Trophoblast cell (in vitro differentiated cells and primary cell): ENCODE data around the gene MPLKIP.
"Not testable (repeated sequence)": the region's sequence is repeated elsewhere in the genome, so short reads cannot be mapped to it uniquely, and the experiment has no call there.

ENCODE experiments used
- DNase-seq, 2 donors: peaks; one replicate each; pipeline ENCODE4 v3.0.0-alpha.2; 2016
- H2AFZ ChIP-seq: 2 replicates; pipeline ENCODE4 v1.6.1; 2013; ENCODE audit warnings: low read length, moderate library complexity, mild to moderate bottlenecking; ENCODE audit not compliant: insufficient read depth, poor library complexity
- H2AK5ac ChIP-seq: 2 replicates; pipeline ENCODE4 v1.6.1; 2013; ENCODE audit warnings: mild to moderate bottlenecking, low read length
- H2BK120ac ChIP-seq: 2 replicates; pipeline ENCODE4 v1.6.1; 2013; ENCODE audit warnings: low read length, mild to moderate bottlenecking, moderate library complexity; ENCODE audit not compliant: insufficient read depth, poor library complexity
- H2BK12ac ChIP-seq: 2 replicates; pipeline ENCODE4 v1.6.1; 2013; ENCODE audit warnings: mild to moderate bottlenecking, low read length, moderate library complexity
- H2BK5ac ChIP-seq: 2 replicates; pipeline ENCODE4 v1.6.1; 2013; ENCODE audit warnings: low read length, low read depth, moderate library complexity, mild to moderate bottlenecking; ENCODE audit not compliant: poor library complexity
- H3K14ac ChIP-seq: 2 replicates; pipeline ENCODE4 v1.6.1; 2013; ENCODE audit warnings: mild to moderate bottlenecking, low read length
- H3K18ac ChIP-seq: 2 replicates; pipeline ENCODE4 v1.6.1; 2013; ENCODE audit warnings: mild to moderate bottlenecking, low read length
- H3K23ac ChIP-seq: 2 replicates; pipeline ENCODE4 v1.6.1; 2013; ENCODE audit warnings: low read length
- H3K27ac ChIP-seq: 2 replicates; pipeline ENCODE4 v1.5.1; 2013; ENCODE audit warnings: low read depth, mild to moderate bottlenecking, inconsistent platforms, low read length, moderate library complexity
- H3K27me3 ChIP-seq: 2 replicates; pipeline ENCODE4 v1.6.1; 2013; ENCODE audit warnings: inconsistent platforms, mild to moderate bottlenecking, low read length, moderate library complexity; ENCODE audit not compliant: insufficient read depth
- H3K36me3 ChIP-seq, 2 experiments: 1 replicate in 1 of 2; 2 replicates in 1 of 2; pipeline ENCODE4 v1.6.1; 2013; ENCODE audit warnings: low read length in 2 of 2, mild to moderate bottlenecking in 2 of 2, moderate library complexity in 1 of 2; ENCODE audit not compliant: insufficient read depth in 2 of 2, control insufficient read depth in 1 of 2
- H3K4ac ChIP-seq: 2 replicates; pipeline ENCODE4 v1.6.1; 2013; ENCODE audit warnings: low read depth, mild to moderate bottlenecking, low read length, moderate library complexity
- H3K4me1 ChIP-seq, 2 experiments: 1 replicate in 1 of 2; 2 replicates in 1 of 2; pipeline ENCODE4 v1.6.1; 2013; ENCODE audit warnings: low read length in 2 of 2, mild to moderate bottlenecking in 2 of 2, moderate library complexity in 1 of 2; ENCODE audit not compliant: insufficient read depth in 2 of 2, control insufficient read depth in 1 of 2
- H3K4me2 ChIP-seq: 2 replicates; pipeline ENCODE4 v1.6.1; 2013; ENCODE audit warnings: inconsistent platforms, mild to moderate bottlenecking, low read length, moderate library complexity
- H3K4me3 ChIP-seq: 2 replicates; pipeline ENCODE4 v1.5.1; 2013; ENCODE audit warnings: mild to moderate bottlenecking, low read depth, low read length, inconsistent platforms
- H3K79me1 ChIP-seq: one replicate; pipeline ENCODE4 v1.6.1; 2013; ENCODE audit warnings: low read length
- H3K79me2 ChIP-seq: 2 replicates; pipeline ENCODE4 v1.6.1; 2013; ENCODE audit warnings: low read length, mild to moderate bottlenecking; ENCODE audit not compliant: control insufficient read depth, insufficient read depth, poor library complexity
- H3K9ac ChIP-seq: 2 replicates; pipeline ENCODE4 v1.6.1; 2013; ENCODE audit warnings: mild to moderate bottlenecking, low read length
- H3K9me3 ChIP-seq: 2 replicates; pipeline ENCODE4 v1.6.1; 2013; ENCODE audit warnings: low read depth, mild to moderate bottlenecking, control low read depth, inconsistent platforms, low read length; ENCODE audit not compliant: insufficient read depth
- H4K12ac ChIP-seq: 2 replicates; pipeline ENCODE4 v1.6.1; 2013; ENCODE audit warnings: low read depth, mild to moderate bottlenecking, low read length, moderate library complexity
- H4K8ac ChIP-seq: 2 replicates; pipeline ENCODE4 v1.6.1; 2013; ENCODE audit warnings: low read depth, mild to moderate bottlenecking, low read length, moderate library complexity
- H4K91ac ChIP-seq: one replicate; pipeline ENCODE4 v1.6.1; 2013; ENCODE audit warnings: low read depth, mild to moderate bottlenecking, low read length, moderate library complexity
- WGBS: extraction: QIAGEN DNeasy Blood & Tissue Kit; methylation state at CpG from one replicate; pipeline ENCODE4 v1.1.7; 2013; ENCODE audit warnings: missing lambda C conversion rate; ENCODE audit not compliant: insufficient read length, insufficient coverage; ENCODE audit errors: extremely low coverage; 5-methylcytosine and 5-hydroxymethylcytosine counted together

MPLKIP gene

GRCh38 chr7:40120020-40120419 lies 14.4 kb downstream of the MPLKIP start:
- no peak overlapping the region for H3K23ac ChIP-seq
- no peak overlapping the region for H2AFZ ChIP-seq
- H2BK5ac ChIP-seq = no peak overlapping the region
- no peak for DNase-seq
- no peaks in the 10 kb centered on the region for H3K27me3 ChIP-seq
- no peak overlapping the region for H3K27ac ChIP-seq
- H3K14ac ChIP-seq = no peak overlapping the region
- no peaks in the 10 kb centered on the region for H3K79me2 ChIP-seq
- no peaks in the 10 kb centered on the region for H3K36me3 ChIP-seq
- H3K79me1 ChIP-seq = no peaks in the 10 kb centered on the region
- WGBS = no CpG with 5 or more reads among the region's 5 CpGs
- H4K8ac ChIP-seq = no peak overlapping the region
- H3K4ac ChIP-seq = no peak overlapping the region
- H2BK120ac ChIP-seq = no peak overlapping the region
- H3K9ac ChIP-seq = no peak overlapping the region
- no peaks in the 10 kb centered on the region for H3K9me3 ChIP-seq
- peaks cover 0 to 2% of the 10 kb centered on the region in 2 experiments for H3K4me1 ChIP-seq
- H3K4me2 ChIP-seq = no peak overlapping the region
- no peak overlapping the region for H2BK12ac ChIP-seq
- no peak overlapping the region for H4K12ac ChIP-seq
- no peak overlapping the region for H3K18ac ChIP-seq
- no peak overlapping the region for H3K4me3 ChIP-seq
- no peak overlapping the region for H4K91ac ChIP-seq
- H2AK5ac ChIP-seq = no peak overlapping the region

DNA sequence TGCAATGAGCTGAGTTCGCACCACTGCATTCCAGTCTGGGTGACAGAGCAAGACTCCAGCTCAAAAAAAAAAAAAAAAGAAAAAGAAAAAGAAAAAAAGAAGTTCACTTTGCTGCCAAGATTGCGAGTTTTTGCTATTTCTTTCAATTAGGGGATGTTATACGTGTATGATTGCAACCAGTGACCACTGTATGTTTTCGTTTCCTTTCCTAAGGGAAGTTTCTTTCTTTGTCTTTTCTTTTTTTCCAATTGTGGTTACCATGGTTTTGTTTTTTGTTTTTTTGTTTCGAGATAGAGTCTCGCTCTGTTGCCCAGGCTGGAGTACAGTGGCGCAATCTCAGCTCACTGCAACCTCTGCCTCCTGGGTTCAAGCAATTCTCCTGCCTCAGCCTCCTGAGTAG lies 16.2 kb downstream of the MPLKIP start:
- not testable (repeated sequence) for H3K36me3 ChIP-seq, H3K27me3 ChIP-seq, H3K27ac ChIP-seq, H3K9ac ChIP-seq, H3K9me3 ChIP-seq, H4K12ac ChIP-seq, H3K23ac ChIP-seq, H3K79me2 ChIP-seq, H3K4me2 ChIP-seq, H3K79me1 ChIP-seq, H3K4ac ChIP-seq, H2BK120ac ChIP-seq, H2BK12ac ChIP-seq, H2AFZ ChIP-seq, H2BK5ac ChIP-seq, H2AK5ac ChIP-seq, H4K8ac ChIP-seq, H3K4me3 ChIP-seq, H4K91ac ChIP-seq, H3K14ac ChIP-seq, H3K4me1 ChIP-seq, H3K18ac ChIP-seq
- WGBS = no CpG with 5 or more reads among the region's 7 CpGs
- DNase-seq = peak; percentile 23 to 77

GRCh38 chr7:40117199-40117598 lies 17.2 kb downstream of the MPLKIP start:
- not testable (repeated sequence) for H4K12ac ChIP-seq, H3K79me1 ChIP-seq, H3K4me1 ChIP-seq, H3K27ac ChIP-seq, H4K91ac ChIP-seq, H3K27me3 ChIP-seq, H3K14ac ChIP-seq, H2BK120ac ChIP-seq, H2AFZ ChIP-seq, H3K23ac ChIP-seq, H3K18ac ChIP-seq, H3K4ac ChIP-seq, H3K79me2 ChIP-seq, H3K36me3 ChIP-seq, H2AK5ac ChIP-seq, H4K8ac ChIP-seq, H3K9ac ChIP-seq, H3K4me3 ChIP-seq, H2BK5ac ChIP-seq, H3K4me2 ChIP-seq, H3K9me3 ChIP-seq, H2BK12ac ChIP-seq
- DNase-seq = peak; percentile 70 to 87
- no CpG with 5 or more reads among the region's 9 CpGs for WGBS

GRCh38 chr7:40115936-40116335 lies 18.5 kb downstream of the MPLKIP start:
- no peak overlapping the region for H3K4me3 ChIP-seq
- no peak overlapping the region for H3K4ac ChIP-seq

More at GRCh38 chr7:40115936-40116335, 18.5 kb downstream of the MPLKIP start:
- Histone ChIP-seq H3K4me1 (peaks cover 0 to 2% of the 10 kb centered on the region in 2 experiments), H4K12ac (no peak overlapping the region), H3K18ac (no peak overlapping the region), H3K27me3 (no peaks in the 10 kb centered on the region), H3K9me3 (no peaks in the 10 kb centered on the region), H3K27ac (no peak overlapping the region), H4K91ac (no peak overlapping the region), H2BK120ac (no peak overlapping the region), H2AFZ (no peak overlapping the region), H3K4me2 (no peak overlapping the region), H3K36me3 (no peaks in the 10 kb centered on the region), H4K8ac (no peak overlapping the region), H2AK5ac (no peak overlapping the region), H3K9ac (no peak overlapping the region), H3K23ac (no peak overlapping the region), H2BK5ac (no peak overlapping the region), H3K14ac (no peak overlapping the region), H3K79me2 (no peaks in the 10 kb centered on the region), H2BK12ac (no peak overlapping the region), H3K79me1 (no peaks in the 10 kb centered on the region)
- WGBS = no CpG with 5 or more reads among the region's 2 CpGs
- no peak for DNase-seq
